Measurements from ENCODE around the gene S100A5.
"Not testable (repeated sequence)": the region's sequence is repeated elsewhere in the genome, so short reads cannot be mapped to it uniquely, and the experiment has no call there.

Gene S100A5, protein sequence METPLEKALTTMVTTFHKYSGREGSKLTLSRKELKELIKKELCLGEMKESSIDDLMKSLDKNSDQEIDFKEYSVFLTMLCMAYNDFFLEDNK

DNA sequence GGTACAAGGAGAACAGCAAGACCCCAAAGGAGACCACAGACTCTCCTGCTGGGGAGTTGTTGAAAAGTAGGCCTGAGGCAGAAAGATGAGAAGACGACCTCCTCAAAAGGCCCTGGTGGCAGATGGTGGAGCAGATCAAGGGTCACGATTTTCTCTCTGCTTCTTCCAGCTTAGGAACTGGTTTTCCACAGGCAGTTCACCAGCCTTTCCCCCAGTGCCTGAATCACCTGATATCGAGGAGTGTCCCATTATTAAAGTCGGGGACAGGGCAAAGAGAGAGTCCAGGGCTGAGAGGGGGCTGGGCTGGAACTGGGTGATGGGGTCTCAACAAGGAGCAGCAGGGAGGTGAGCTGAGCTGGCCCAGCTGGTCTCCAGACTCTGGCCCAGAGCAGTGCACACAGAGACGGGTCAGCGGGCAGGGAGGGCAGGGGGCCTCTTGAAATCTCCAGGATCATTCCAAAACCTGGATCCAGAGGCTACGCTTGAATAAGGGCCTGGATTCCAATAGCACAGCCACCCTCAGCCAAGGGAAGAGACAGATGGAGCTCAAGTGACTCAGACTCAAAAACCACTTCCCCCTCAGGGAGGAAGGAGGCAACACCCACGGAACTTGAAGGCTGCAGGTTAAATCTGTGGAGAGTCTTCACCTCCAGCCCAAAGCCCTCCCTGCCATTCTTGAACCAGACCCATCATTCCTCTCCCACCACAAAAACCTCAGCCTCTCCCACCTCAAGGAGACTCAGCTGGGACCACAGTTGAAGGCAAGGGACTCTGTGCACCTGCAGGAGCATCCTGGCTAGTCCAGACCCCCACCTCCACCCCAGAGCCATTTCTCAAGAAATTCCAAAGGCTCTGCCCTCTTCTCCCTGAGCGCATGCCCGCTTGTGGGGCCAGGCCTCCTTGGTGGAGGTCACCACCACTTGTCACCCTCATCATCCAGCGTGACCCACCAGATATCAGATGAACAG lies at the start of gene S100A5:
TSS of gene S100A5 (minus strand) at position 541 of the 968 bp plus-strand sequence. CDS start 743 bp downstream, outside the sequence.
- TF ChIP-seq, protein P1, sequence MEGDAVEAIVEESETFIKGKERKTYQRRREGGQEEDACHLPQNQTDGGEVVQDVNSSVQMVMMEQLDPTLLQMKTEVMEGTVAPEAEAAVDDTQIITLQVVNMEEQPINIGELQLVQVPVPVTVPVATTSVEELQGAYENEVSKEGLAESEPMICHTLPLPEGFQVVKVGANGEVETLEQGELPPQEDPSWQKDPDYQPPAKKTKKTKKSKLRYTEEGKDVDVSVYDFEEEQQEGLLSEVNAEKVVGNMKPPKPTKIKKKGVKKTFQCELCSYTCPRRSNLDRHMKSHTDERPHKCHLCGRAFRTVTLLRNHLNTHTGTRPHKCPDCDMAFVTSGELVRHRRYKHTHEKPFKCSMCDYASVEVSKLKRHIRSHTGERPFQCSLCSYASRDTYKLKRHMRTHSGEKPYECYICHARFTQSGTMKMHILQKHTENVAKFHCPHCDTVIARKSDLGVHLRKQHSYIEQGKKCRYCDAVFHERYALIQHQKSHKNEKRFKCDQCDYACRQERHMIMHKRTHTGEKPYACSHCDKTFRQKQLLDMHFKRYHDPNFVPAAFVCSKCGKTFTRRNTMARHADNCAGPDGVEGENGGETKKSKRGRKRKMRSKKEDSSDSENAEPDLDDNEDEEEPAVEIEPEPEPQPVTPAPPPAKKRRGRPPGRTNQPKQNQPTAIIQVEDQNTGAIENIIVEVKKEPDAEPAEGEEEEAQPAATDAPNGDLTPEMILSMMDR (IDR thresholded peaks at IDR 0.05; ENCODE audit: borderline replicate concordance, insufficient read depth, low read depth, low read length), result no peak
- no peak within 1 kb of the TSS for H3K4me3 ChIP-seq (ENCODE audit: low read depth, low read length)

DNA sequence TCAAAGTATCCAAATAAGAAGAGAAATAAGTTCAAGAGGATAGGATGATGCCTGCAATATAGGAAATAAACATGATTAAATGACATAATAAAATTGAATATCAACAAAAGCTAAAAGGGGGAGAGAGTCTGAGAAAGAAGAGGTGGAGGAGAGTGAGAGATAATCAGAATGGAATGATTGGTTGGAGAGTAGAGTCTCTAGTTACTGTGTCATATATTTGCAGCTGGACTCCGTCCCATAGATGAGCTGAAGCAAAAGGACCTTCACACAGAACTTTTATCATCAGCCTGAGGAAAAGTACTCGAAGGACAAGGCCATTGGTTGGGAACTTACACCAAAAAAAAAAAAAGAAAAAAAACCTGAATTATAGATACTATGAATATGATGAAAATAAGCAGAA lies 47.7 kb upstream of the S100A5 start:
- TF ChIP-seq, protein P1 (IDR thresholded peaks at IDR 0.05; ENCODE audit: borderline replicate concordance, insufficient read depth, low read depth, low read length), result no peak
- H3K4me3 ChIP-seq (ENCODE audit: low read depth, low read length), result no peak overlapping the region

DNA sequence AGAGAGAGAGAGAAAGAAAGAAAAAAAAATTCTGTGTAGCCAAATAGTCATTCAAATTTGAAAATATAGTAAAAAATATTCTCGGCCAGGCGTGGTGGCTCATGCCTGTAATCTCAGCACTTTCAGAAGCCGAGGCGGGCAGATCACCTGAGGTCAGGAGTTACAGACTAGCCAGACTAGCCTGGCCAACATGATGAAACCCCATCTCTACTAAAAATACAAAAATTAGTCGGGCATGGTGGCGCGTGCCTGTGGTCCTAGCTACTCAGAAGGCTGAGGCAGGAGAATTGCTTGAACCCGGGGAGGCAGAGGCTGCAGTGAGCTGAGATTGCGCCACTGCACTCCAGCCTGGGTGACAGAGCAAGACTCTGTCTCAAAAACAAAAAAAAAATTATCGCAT lies 47.3 kb upstream of the S100A5 start:
- not testable (repeated sequence) for H3K4me3 ChIP-seq (ENCODE audit: low read depth, low read length)

DNA sequence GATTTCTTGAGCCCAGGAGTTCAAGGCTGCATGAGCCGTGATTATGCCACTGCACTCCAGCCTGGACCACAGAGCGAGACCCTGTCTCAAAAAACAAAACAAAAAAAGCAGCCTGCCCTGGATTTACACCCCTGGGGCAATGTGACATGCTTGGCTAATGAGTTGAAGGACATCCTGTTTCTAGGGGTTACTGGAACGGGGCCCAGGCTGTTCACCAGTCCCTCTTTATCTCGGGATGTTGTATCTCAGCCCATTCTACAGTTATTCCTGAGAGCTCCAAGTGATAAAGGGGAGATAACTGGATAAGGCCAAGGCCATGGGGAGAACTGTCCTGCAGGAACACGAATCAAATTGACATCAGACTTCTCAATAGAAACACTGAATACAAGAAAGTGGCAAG lies 46.6 kb upstream of the S100A5 start:
- TF ChIP-seq, protein P1 (IDR thresholded peaks at IDR 0.05; ENCODE audit: borderline replicate concordance, insufficient read depth, low read depth, low read length), result no peak
- no peak overlapping the region for H3K4me3 ChIP-seq (ENCODE audit: low read depth, low read length)

DNA sequence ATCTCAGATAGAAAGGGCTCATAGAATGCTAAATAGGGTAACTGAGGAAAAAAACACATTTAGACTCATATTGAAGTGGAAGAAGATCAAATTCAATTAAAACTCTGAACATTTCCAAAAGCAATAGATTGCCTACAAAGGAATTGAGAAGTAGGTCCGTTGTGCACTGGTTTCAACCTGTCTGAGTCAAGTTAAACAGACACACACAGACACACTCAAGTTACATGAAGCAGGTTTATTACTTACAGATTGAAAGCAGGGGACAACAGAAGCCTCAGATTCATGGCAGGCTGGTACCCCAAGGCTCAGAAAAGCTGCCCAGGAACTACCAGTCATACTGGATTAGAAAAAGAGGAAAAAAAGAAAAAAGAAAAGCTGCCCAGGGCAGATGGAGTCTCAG lies 45.6 kb upstream of the S100A5 start:
- TF ChIP-seq, protein P1 (IDR thresholded peaks at IDR 0.05; ENCODE audit: borderline replicate concordance, insufficient read depth, low read depth, low read length), result no peak
- no peak overlapping the region for H3K4me3 ChIP-seq (ENCODE audit: low read depth, low read length)

DNA sequence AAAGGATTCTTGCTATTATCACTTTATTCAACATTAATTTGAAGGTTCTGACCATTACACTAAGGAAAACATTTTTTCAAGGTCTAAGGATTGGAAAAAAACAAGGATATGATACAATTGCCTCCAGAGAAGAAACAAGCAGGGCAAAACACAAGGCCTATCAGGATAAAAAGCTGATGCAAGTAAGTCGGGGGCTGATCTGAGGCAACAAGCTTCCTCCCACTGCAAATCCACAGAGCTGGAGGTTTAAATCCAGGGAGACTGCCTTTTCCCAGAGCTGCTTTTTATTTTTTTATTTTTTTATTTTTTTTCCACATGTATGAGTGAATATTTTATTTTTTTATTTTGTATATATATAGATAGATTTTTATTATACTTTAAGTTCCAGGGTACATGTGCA lies 44.3 kb upstream of the S100A5 start:
- TF ChIP-seq, protein P1 (IDR thresholded peaks at IDR 0.05; ENCODE audit: borderline replicate concordance, insufficient read depth, low read depth, low read length), result no peak
- no peak overlapping the region for H3K4me3 ChIP-seq (ENCODE audit: low read depth, low read length)

DNA sequence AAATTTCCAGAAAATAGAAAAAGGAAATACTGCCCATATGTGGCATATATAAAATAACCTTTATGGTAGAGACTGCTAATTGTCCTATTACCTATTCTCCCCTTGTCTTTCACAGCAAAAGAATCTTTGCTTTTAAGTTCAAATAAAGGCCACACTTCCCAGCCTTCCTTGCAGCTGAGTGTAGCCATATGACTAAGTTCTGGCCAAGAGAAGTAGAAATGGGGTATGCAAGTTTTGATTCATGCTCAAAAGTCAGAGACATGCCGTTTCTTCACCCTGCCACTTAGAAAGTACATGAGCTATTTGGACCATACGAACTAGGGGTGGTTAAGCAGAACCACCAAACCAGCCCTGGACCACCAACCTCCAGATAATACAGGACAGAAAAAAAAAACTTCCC lies 43.2 kb upstream of the S100A5 start:
- no peak overlapping the region for H3K4me3 ChIP-seq (ENCODE audit: low read depth, low read length)
- TF ChIP-seq, protein P1 (IDR thresholded peaks at IDR 0.05; ENCODE audit: borderline replicate concordance, insufficient read depth, low read depth, low read length), result no peak

DNA sequence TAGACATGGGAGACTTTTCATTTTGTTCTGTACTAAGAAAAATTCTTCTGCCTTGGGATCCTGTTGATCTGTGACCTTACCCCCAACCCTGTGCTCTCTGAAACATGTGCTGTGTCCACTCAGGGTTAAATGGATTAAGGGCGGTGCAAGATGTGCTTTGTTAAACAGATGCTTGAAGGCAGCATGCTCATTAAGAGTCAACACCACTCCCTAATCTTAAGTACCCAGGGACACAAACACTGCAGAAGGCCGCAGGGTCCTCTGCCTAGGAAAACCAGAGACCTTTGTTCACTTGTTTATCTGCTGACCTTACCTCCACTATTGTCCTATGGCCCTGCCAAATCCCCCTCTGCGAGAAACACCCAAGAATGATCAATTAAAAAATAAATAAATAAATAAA lies 42.8 kb upstream of the S100A5 start:
- H3K4me3 ChIP-seq (ENCODE audit: low read depth, low read length), result not testable (repeated sequence)

DNA sequence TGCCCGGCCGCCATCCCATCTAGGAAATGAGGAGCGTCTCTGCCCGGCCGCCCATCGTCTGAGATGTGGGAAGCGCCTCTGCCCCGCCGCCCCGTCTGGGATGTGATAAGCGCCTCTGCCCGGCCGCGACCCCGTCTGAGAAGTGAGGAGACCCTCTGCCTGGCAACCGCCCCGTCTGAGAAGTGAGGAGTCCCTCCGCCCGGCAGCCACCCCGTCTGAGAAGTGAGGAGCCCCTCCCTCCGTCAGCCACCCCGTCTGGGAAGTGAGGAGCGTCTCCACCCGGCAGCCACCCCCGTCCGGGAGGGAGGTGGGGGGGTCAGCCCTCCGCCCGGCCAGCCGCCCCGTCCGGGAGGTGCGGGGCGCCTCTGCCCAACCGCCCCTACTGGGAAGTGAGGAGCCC lies 42.1 kb upstream of the S100A5 start:
- not testable (repeated sequence) for H3K4me3 ChIP-seq (ENCODE audit: low read depth, low read length)

Data from GM12875 (cell line).